Bronchial epithelial cell (primary cell): ENCODE measurements around the gene HDAC9. TPM values are rescaled to one million over a fixed set of nuclear protein-coding genes. Genes with fewer than 3 reads are reported as not detected.

Source experiments
- DNase-seq: peaks from one replicate; pipeline ENCODE4 v3.0.0-alpha.2; 2010; ENCODE audit warnings: low read depth
- FAIRE-seq: peaks from 2 replicates; lab custom pipeline; 2011; peaks lifted over from hg19 to GRCh38; lab: Jason Lieb, UNC
- H3K27me3 ChIP-seq: 2 replicates; pipeline ENCODE4 v1.5.1; 2011; ENCODE audit warnings: low read length; ENCODE audit not compliant: control insufficient read depth, insufficient read depth
- H3K36me3 ChIP-seq: 2 replicates; pipeline ENCODE4 v1.5.1; 2011; ENCODE audit warnings: low read length; ENCODE audit not compliant: control insufficient read depth, insufficient read depth
- H3K4me3 ChIP-seq: 2 replicates; pipeline ENCODE4 v1.5.1; 2011; ENCODE audit warnings: mild to moderate bottlenecking, low read depth, low read length, control low read depth
- total RNA-seq: library from RNA; depleted of rRNA; stranded (reverse); fragments of >200 nt; gene quantifications from 2 replicates; pipeline ENCODE4 v1.2.1, GENCODE V29; 2014
- TF ChIP-seq, protein P1 (sequence below): IDR thresholded peaks from 2 replicates; pipeline ENCODE4 v1.5.1; 2011; ENCODE audit warnings: mild to moderate bottlenecking, moderate library complexity, low read length, control low read depth, inconsistent platforms; ENCODE audit not compliant: insufficient read depth, severe bottlenecking

HDAC9 gene
- total RNA-seq, 1 donor from 2014 or later: 12.1 TPM

DNA sequence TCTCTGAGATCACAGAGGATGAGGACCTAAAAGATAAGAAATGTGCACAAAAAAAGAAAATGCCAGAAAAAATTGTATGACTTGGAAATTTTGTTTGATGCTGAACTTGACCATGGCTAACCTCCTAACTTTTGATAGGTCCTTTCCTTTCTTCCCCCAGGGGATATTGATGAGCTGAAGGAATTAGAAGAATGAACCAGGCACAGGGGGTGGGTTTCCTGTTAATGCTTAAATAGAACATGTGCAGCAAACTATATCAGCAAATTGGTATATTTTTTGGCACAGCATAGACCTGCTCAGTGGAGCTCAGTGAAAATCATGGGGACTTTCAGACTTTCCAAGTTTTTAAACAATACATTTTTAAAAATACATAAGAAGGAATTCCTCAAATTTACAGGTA is 300.7 kb downstream of the HDAC9 start:
- no peak for FAIRE-seq
- DNase-seq: no peak
- H3K36me3 ChIP-seq: no peaks in the 10 kb centered on the region
- TF ChIP-seq, protein P1, sequence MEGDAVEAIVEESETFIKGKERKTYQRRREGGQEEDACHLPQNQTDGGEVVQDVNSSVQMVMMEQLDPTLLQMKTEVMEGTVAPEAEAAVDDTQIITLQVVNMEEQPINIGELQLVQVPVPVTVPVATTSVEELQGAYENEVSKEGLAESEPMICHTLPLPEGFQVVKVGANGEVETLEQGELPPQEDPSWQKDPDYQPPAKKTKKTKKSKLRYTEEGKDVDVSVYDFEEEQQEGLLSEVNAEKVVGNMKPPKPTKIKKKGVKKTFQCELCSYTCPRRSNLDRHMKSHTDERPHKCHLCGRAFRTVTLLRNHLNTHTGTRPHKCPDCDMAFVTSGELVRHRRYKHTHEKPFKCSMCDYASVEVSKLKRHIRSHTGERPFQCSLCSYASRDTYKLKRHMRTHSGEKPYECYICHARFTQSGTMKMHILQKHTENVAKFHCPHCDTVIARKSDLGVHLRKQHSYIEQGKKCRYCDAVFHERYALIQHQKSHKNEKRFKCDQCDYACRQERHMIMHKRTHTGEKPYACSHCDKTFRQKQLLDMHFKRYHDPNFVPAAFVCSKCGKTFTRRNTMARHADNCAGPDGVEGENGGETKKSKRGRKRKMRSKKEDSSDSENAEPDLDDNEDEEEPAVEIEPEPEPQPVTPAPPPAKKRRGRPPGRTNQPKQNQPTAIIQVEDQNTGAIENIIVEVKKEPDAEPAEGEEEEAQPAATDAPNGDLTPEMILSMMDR: no peak
- H3K4me3 ChIP-seq: no peak overlapping the region
- H3K27me3 ChIP-seq: no peaks in the 10 kb centered on the region

DNA sequence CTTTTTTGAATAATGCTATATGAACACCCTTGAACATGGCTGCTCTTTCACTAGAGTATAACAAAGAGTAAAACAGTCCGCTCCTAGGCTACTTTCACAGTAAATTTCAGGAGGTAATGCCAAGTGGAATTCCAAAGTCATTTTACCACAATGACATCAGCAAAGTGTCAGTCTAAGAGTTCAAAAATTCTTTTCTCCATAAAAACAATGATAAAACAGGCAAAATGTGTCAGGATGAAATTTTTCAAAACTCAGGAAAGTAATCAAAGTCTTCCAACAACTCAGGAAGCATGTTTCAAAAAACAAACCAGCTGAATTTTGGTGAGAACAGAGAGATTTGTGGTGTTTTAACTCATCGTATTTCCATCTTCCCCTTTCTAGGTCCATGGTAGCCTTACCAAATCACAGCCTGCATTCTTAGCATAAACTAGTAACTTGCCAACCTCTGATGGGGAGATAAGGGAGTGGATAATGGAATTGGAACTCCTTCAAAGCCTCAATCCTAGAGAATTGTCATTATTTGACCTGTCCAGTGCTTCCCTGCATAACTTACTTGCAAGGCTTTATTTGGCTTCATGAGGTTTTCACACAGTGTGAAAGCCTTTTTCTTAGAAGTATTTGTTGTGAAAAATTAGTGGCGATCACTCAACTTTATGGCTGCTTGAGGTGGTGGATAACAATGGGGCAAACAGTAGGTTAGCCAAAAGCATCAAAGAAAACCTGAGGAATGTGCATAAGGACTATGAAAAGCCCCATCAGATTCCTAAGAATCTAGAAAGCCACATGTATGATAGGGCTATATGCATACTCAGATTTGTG is 302.7 kb downstream of the HDAC9 start:
- TF ChIP-seq, protein P1: no peak
- DNase-seq: no peak
- no peaks in the 10 kb centered on the region for H3K36me3 ChIP-seq
- H3K4me3 ChIP-seq: no peak overlapping the region
- no peak for FAIRE-seq
- no peaks in the 10 kb centered on the region for H3K27me3 ChIP-seq

DNA sequence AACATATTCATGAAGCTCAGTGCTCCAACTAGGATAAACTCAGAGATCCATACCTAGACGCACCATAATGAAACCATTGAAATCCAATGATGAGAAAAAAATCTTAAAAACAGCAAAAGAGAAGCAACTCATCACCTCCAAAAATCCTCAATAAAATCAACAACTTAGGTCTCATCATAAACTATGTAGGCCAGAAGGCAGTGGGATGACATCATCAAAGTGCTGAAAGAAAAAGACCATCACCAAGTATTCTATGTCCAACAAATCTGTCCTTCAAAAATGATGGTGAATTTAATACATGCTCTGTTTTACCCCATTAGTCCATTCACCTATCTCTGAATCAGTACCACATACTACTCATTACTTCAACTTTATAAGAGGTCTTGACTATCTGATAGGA is 304.4 kb downstream of the HDAC9 start:
- H3K4me3 ChIP-seq: no peak overlapping the region
- TF ChIP-seq, protein P1: no peak
- H3K36me3 ChIP-seq: no peaks in the 10 kb centered on the region
- no peaks in the 10 kb centered on the region for H3K27me3 ChIP-seq
- FAIRE-seq (no peak), DNase-seq (no peak)

DNA sequence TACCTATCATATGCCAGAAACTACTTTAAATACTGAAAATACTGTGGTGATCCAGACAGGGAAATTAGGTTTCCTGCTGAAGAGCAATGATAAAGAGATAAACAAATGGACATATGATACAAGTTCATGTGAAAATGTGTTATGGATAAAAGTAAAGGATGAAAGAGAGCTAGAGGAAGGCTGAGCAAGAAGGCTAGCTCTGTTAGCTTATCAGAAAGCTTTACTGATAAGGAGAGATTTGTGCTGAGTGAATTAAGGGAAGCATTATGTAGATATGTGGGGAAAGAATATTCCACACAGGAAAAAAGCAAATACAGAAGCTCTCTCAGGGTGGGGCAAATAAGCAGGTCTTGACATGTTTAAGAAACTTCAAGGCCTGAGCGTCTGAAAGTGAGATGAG is 308.4 kb downstream of the HDAC9 start:
- Histone ChIP-seq H3K4me3 (no peak overlapping the region), H3K36me3 (no peaks in the 10 kb centered on the region), H3K27me3 (no peaks in the 10 kb centered on the region)
- no peak for FAIRE-seq
- TF ChIP-seq, protein P1: no peak
- peak; percentile 51 for DNase-seq

DNA sequence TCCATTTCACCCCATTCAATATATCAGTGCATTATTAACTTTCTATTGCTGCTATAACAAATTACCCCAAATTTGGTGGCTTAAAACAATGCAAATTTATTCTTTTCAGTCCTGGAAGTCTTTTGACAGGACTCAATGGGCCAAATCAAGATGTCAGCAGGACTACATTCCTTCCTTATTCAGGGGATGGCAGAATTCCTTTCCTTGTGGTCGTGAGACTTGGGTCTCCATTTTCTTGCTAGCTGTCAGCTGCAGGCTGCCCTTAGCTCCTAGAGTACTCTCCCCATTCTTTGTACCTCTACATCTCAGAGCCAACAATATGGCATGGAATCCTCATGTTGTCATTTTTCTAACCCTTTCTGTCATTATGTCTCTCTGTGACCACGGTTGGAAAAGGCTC is 310.6 kb downstream of the HDAC9 start:
- DNase-seq: no peak
- H3K36me3 ChIP-seq: no peaks in the 10 kb centered on the region
- FAIRE-seq: no peak
- no peak overlapping the region for H3K4me3 ChIP-seq
- TF ChIP-seq, protein P1: no peak
- no peaks in the 10 kb centered on the region for H3K27me3 ChIP-seq
